NCI-H82 (cell line): ENCODE measurements around the gene SNX9.
"Not testable (repeated sequence)": the region's sequence is repeated elsewhere in the genome, so short reads cannot be mapped to it uniquely, and the experiment has no call there.

Experiments used
- DNase-seq: peaks from one replicate; lab custom pipeline; 2025; lab: John Stamatoyannopoulos, UW

Gene SNX9

GRCh38 chr6:157954150-157955117 is 131.4 kb downstream of the SNX9 start:
- DNase-seq = peak; percentile 30

- DNase-seq = no peak
Measured at GRCh38 chr6:157955675-157956074, 132.6 kb downstream of the SNX9 start.

GRCh38 chr6:157956171-157956730 is 133.2 kb downstream of the SNX9 start:
- DNase-seq = no peak

GRCh38 chr6:157959451-157960227 is 136.6 kb downstream of the SNX9 start:
- no peak for DNase-seq

- DNase-seq = no peak
Measured at GRCh38 chr6:157961153-157961831, 138.2 kb downstream of the SNX9 start.

- no peak for DNase-seq
Measured at GRCh38 chr6:157961832-157962575, 139.0 kb downstream of the SNX9 start.

GRCh38 chr6:157962601-157963302 is 139.7 kb downstream of the SNX9 start:
- DNase-seq = no peak

GRCh38 chr6:157964100-157964499 is 141.1 kb downstream of the SNX9 start:
- no peak for DNase-seq

- no peak for DNase-seq
Measured at GRCh38 chr6:157965387-157965786, 142.3 kb downstream of the SNX9 start.

GRCh38 chr6:157966589-157966977 is 143.5 kb downstream of the SNX9 start:
- DNase-seq = no peak

GRCh38 chr6:157967020-157967419 is 144.0 kb downstream of the SNX9 start:
- DNase-seq = no peak

GRCh38 chr6:157967486-157967885 is 144.4 kb downstream of the SNX9 start:
- no peak for DNase-seq

- DNase-seq = not testable (repeated sequence)
Measured at GRCh38 chr6:157972177-157972576, 149.1 kb downstream of the SNX9 start.

GRCh38 chr6:157974341-157974894 is 151.4 kb downstream of the SNX9 start:
- no peak for DNase-seq

GRCh38 chr6:157974967-157975366 is 151.9 kb downstream of the SNX9 start:
- DNase-seq = no peak

- DNase-seq = no peak
Measured at GRCh38 chr6:157975456-157975855, 152.4 kb downstream of the SNX9 start.

- no peak for DNase-seq
Measured at GRCh38 chr6:157976345-157977175, 153.5 kb downstream of the SNX9 start.

- DNase-seq = no peak
Measured at GRCh38 chr6:157977176-157977804, 154.2 kb downstream of the SNX9 start.
